A172 (cell line): ENCODE results near the gene SKI. TPM values are rescaled to one million over a fixed set of nuclear protein-coding genes. Genes with fewer than 3 reads are reported as not detected.

Experiments used
- DNase-seq: peaks from one replicate; pipeline ENCODE4 v3.0.0-alpha.2; 2015; ENCODE audit warnings: low spot score
- total RNA-seq: library from RNA; depleted of rRNA; stranded (reverse); fragments of >200 nt; shearing (Covaris generic); gene quantifications from 2 replicates; pipeline ENCODE4 v1.2.3, GENCODE V29; 2014; rRNA removed

SKI gene
- total RNA-seq, 1 experiment from 2014 or later: 14.8 TPM

DNA sequence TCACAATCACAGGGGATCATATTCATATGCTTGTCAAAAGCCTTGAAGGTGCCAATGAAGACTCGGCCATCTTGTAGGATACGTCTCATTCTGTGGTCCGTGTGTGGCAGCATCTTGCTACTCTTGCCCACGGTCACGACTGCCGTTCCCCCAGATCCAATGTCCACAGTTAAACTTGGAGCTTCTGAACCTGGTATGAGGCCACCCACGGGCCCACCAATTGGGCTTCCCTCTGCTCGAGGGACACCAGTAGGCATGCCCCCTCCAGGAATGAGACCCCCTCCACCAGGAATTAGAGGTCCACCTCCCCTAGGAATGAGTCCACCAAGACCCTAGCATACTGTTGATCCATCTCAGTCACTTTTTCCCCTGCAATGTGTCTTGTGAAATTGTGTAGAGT is 123.6 kb downstream of the SKI start:
- DNase-seq: no peak

DNA sequence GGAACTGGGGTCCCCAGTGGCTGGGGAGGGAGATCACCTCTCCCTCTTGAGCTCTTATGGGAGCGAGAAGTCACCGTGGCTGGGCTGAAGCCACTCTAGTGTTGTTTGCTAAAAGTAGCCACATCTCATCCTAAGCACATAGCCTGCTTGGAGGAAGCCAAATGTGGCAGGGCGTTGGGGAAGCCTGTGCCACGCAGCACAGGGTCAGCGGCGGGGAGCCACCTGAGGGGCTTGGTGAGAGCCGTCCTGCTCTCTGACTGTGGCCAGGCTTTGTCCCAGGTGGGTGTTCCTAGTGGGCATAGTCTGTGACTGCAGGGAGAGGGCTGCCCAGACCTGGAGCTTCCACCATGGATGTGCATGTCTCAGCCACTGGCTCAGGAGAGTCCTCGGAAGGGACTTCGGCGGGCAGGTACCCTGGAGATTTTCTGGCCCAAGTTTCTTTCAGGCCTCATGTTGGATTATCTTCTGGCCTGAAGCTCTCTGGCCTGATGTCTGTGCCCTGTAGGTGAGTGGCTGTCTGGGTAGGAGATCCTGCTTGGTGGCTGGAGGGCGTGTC is 124.3 kb downstream of the SKI start:
- DNase-seq: no peak

- no peak for DNase-seq
Measured at GRCh38 chr1:2352897-2353550, 124.9 kb downstream of the SKI start.

DNA sequence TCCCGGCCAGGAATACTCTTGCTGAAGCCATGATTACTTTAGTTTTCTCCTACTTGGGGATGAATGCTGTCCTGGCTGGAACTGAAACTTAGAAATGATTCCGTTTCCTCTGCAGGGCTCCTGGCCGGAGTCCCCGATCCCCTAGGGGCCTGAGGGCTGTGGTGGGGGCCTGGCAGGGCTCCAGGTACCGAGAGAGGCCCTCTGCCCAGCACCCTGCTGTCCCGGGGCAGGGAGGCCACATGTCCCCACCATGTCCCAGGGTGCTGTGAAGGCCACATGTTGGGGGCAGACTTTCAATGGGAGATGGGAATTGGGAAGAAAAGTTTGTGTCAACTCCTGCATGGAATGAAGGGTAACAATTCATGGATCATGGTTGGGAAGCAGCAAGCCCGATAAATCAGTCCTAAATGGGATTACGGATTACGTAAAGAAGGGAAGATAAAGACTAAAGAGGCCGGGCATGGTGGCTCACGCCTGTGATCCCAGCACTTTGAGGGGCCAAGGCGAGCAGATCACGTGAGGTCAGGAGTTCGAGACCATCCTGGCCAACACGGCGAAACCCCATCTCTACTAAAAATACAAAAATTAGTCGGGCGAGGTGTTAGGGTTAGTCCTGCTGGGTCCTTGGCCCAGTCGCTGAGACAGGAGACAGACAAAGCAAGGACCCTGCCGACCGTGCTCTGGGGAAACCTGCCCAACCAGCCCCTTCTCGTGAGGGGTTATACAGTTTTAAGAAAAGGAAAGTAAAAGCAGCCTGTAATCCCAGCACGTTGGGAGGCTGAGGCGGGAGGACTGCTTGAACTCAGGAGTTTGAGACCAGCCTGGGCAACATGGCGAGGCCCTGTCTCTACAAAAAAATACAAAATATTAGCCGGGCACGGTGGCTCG is 125.7 kb downstream of the SKI start:
- no peak for DNase-seq

GRCh38 chr1:2354511-2355372 is 126.6 kb downstream of the SKI start:
- no peak for DNase-seq

GRCh38 chr1:2355373-2356261 is 127.5 kb downstream of the SKI start:
- no peak for DNase-seq

- DNase-seq: no peak
Measured at GRCh38 chr1:2356401-2356800, 128.3 kb downstream of the SKI start.

GRCh38 chr1:2356911-2357845 is 129.1 kb downstream of the SKI start:
- no peak for DNase-seq

DNA sequence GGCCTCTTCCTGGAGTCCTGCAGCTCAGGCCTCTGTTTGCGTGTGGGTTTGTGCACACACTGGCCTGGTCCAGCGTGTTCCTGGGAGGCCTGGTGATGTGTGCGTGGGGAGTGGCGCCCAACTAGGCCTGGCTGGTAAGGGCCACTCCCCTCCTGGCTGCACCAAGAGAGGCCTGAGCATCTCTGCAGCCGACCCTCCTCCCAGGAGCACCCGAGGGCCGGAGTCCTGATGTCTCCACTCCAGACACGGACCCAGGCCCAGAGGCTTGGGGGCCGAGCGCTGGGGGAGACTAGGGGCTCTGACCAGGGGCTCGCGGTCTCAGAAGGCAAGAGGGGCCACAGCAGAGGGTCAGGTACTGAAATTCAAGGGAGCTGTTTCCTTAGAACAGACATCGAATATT is 130.0 kb downstream of the SKI start:
- no peak for DNase-seq

DNA sequence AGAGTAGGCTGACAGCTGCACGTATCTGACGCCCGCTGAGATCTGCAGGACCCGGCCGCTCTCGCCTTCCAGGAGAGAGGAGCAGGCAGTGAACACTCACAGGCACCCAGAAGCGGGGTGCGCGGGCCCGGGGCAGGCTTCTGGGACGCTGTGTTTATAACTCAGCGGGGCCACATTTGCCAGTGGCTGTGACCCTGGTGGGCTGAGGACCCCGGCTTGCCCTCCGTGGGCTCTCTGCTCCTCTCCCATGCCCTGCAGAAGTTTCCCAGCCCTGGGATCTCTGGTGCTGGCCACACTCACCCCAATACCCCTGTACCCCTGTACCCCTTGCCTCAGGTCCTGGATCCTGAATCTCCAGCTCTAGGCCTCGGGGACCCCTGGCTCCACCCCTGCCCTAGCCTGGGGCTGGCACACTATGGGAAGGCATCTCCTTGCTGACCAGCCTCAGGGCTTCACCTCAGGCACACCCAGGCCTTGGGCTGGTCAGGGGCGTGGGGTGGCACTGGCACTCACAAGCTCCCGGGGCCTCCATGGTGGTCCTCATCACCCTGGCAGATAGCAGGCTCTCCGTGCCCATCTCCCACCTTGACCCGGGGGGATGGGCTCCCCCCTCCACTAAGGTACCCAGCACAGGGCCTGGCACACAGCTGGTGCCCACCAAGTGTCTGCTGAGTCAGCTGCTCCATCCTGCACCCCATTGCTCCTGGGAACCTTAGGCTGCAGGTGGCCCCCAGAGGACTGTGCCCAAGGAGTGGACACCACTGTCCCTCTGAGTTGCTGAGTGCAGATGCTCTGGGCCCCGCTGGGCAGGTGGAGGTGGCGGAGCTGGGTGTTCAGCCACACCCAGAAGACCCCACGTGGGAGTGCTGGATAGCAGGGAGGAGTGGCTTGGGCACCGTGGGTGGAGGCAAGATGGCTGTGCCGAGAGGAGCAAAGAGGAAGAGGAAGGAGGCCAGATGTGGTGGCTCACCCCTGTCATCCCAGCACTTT is 130.8 kb downstream of the SKI start:
- no peak for DNase-seq

Other genes with a start within 250 kb of the SKI start
- gene CFAP74, start 224.5 kb upstream of the SKI start, total RNA-seq: not detected in 2 replicates
- gene GABRD, start 209.0 kb upstream of the SKI start, total RNA-seq: 0.07 and 0.26 TPM in 2 replicates
- gene PRKCZ, start 177.9 kb upstream of the SKI start, total RNA-seq: 1.6 and 2.1 TPM in 2 replicates
- 18.6 and 34.6 TPM in 2 replicates for gene FAAP20, start 33.5 kb upstream of the SKI start, total RNA-seq
- gene MORN1, start 163.2 kb downstream of the SKI start, total RNA-seq: 5.1 and 7.0 TPM in 2 replicates
- gene RER1, start 163.5 kb downstream of the SKI start, total RNA-seq: 57.3 and 62.5 TPM in 2 replicates
- gene PEX10, start 184.2 kb downstream of the SKI start, total RNA-seq: 17.0 and 24.0 TPM in 2 replicates
- gene PLCH2, start 248.0 kb downstream of the SKI start, total RNA-seq: 0.05 TPM in 1 of 2 replicates, not detected in the other